Prostate gland (tissue), 2 donors: ENCODE measurements around the gene RBM33.

Experiments used
- POLR2A ChIP-seq: fragments of 450-650 bp; IDR thresholded peaks from one replicate; pipeline ENCODE4 v1.6.1; 2016; ENCODE audit warnings: antibody characterized with exemption, mild to moderate bottlenecking
- POLR2AphosphoS5 ChIP-seq: sonication (generic); formaldehyde crosslinking; IDR thresholded peaks from one replicate; pipeline ENCODE4 v1.6.1; 2017; ENCODE audit warnings: antibody characterized with exemption
- TF ChIP-seq, protein P1 (sequence below), 4 experiments: fragments of 200-600 bp in 2 of 4; fragments of 450-650 bp in 2 of 4; sonication (generic) in 2 of 4; IDR thresholded peaks; 1 replicate in 3 of 4; 2 replicates in 1 of 4; pipeline ENCODE4 v1.5.1; 2016 to 2019; ENCODE audit warnings: antibody characterized with exemption in 4 of 4, mild to moderate bottlenecking in 2 of 4, moderate library complexity in 2 of 4

DNA sequence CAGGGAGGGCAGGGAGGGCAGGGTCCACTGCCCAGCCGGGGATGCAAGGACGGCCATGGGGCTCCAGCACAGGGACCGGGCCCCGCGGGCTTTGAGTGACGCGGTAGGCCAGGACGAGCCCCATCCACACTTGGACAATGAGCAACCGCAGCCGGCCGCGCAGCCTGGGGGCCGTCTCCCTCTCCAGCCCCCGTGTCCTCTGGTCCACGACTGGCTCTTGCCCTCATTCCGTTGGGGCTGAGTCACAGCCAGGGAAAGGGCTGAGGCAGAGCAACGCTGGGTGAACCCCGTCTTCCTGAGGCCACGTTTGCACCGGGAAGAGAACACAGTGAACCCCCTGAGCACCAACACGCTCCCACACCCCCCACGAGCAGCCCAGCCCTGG, 144.1 kb downstream of the RBM33 start:
- TF ChIP-seq POLR2AphosphoS5 (no peak), POLR2A (no peak)
- TF ChIP-seq, protein P1, sequence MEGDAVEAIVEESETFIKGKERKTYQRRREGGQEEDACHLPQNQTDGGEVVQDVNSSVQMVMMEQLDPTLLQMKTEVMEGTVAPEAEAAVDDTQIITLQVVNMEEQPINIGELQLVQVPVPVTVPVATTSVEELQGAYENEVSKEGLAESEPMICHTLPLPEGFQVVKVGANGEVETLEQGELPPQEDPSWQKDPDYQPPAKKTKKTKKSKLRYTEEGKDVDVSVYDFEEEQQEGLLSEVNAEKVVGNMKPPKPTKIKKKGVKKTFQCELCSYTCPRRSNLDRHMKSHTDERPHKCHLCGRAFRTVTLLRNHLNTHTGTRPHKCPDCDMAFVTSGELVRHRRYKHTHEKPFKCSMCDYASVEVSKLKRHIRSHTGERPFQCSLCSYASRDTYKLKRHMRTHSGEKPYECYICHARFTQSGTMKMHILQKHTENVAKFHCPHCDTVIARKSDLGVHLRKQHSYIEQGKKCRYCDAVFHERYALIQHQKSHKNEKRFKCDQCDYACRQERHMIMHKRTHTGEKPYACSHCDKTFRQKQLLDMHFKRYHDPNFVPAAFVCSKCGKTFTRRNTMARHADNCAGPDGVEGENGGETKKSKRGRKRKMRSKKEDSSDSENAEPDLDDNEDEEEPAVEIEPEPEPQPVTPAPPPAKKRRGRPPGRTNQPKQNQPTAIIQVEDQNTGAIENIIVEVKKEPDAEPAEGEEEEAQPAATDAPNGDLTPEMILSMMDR (IDR thresholded peaks at IDR 0.05) = no peak
